Keratinocyte (primary cell): Measurements from ENCODE around the gene EYA3. TPM values are rescaled to one million over a fixed set of nuclear protein-coding genes. Genes with fewer than 3 reads are reported as not detected.

Source experiments
- DNase-seq: peaks from one replicate; pipeline ENCODE4 v3.0.0-alpha.2; 2011; ENCODE audit warnings: low read depth, missing footprints, low spot score
- FAIRE-seq: peaks from 2 replicates; lab custom pipeline; 2011; peaks lifted over from hg19 to GRCh38; lab: Jason Lieb, UNC
- H2AFZ ChIP-seq: 2 replicates; pipeline ENCODE4 v1.6.0; 2012; ENCODE audit warnings: low read length, control low read depth, inconsistent platforms; ENCODE audit not compliant: control insufficient read depth
- H3K27ac ChIP-seq: 2 replicates; pipeline ENCODE4 v1.5.1; 2011; ENCODE audit warnings: low read length; ENCODE audit not compliant: control insufficient read depth, insufficient read depth
- H3K27me3 ChIP-seq: 3 replicates; pipeline ENCODE4 v1.6.0; 2011; ENCODE audit warnings: low read length; ENCODE audit not compliant: control insufficient read depth, insufficient read depth; ENCODE audit errors: extremely low read depth
- H3K36me3 ChIP-seq, 2 experiments: 2 replicates in 1 of 2; 3 replicates in 1 of 2; pipeline ENCODE4 v1.5.1; 2011; ENCODE audit warnings: low read length in 2 of 2, mild to moderate bottlenecking in 1 of 2; ENCODE audit not compliant: control insufficient read depth in 2 of 2, insufficient read depth in 2 of 2; ENCODE audit errors: extremely low read depth in 1 of 2
- H3K4me1 ChIP-seq: 3 replicates; pipeline ENCODE4 v1.5.1; 2011; ENCODE audit warnings: low read length; ENCODE audit not compliant: control insufficient read depth, insufficient read depth; ENCODE audit errors: extremely low read depth
- H3K4me2 ChIP-seq: 3 replicates; pipeline ENCODE4 v1.6.0; 2011; ENCODE audit warnings: low read depth, low read length; ENCODE audit not compliant: control insufficient read depth, insufficient read depth; ENCODE audit errors: extremely low read depth
- H3K4me3 ChIP-seq, 3 experiments: fragments of 200-600 bp in 1 of 3; sonication (generic) in 1 of 3; 2 replicates in 2 of 3; 3 replicates in 1 of 3; pipeline ENCODE4 v1.5.1; 2011 to 2016; ENCODE audit warnings: low read length in 3 of 3, mild to moderate bottlenecking in 3 of 3, control low read depth in 2 of 3, inconsistent platforms in 1 of 3, low read depth in 1 of 3, mixed read lengths in 1 of 3, mixed run types in 1 of 3, moderate library complexity in 1 of 3; ENCODE audit not compliant: control insufficient read depth in 2 of 3, insufficient read depth in 2 of 3; ENCODE audit errors: extremely low read depth in 1 of 3
- H3K79me2 ChIP-seq: 2 replicates; pipeline ENCODE4 v1.6.0; 2012; ENCODE audit warnings: low read length; ENCODE audit not compliant: control insufficient read depth, insufficient read depth
- H3K9ac ChIP-seq: 3 replicates; pipeline ENCODE4 v1.6.0; 2011; ENCODE audit warnings: low read length; ENCODE audit not compliant: control insufficient read depth, insufficient read depth; ENCODE audit errors: extremely low read depth
- H3K9me1 ChIP-seq: 3 replicates; pipeline ENCODE4 v1.6.0; 2011; ENCODE audit warnings: low read length; ENCODE audit not compliant: control insufficient read depth, insufficient read depth; ENCODE audit errors: extremely low read depth
- H3K9me3 ChIP-seq: 2 replicates; pipeline ENCODE4 v1.5.1; 2012; ENCODE audit warnings: low read depth, low read length; ENCODE audit not compliant: control insufficient read depth
- H4K20me1 ChIP-seq: 3 replicates; pipeline ENCODE4 v1.6.0; 2011; ENCODE audit warnings: low read length; ENCODE audit not compliant: control insufficient read depth, insufficient read depth; ENCODE audit errors: extremely low read depth
- EZH2 ChIP-seq: IDR thresholded peaks from one replicate; pipeline ENCODE4 v1.6.1; 2012; ENCODE audit warnings: inconsistent platforms, mild to moderate bottlenecking, low read length, moderate library complexity
- dilution Hi-C: fragments of 300-500 bp; cut with MboI; formaldehyde crosslinking; loops from one replicate; pipeline ENCODE4 v1.7.0; 2020; ENCODE audit warnings: low sequenced_read_pairs; ENCODE audit not compliant: extremely low pct_ligation_motif_present
- polyA plus RNA-seq, 5 experiments: library from polyadenylated mRNA; depleted of rRNA in 3 of 5; stranded (reverse) in 3 of 5; stranded (forward) in 1 of 5; unstranded in 1 of 5; fragments of >200 nt; gene quantifications; 1 replicate in 1 of 5; 2 replicates in 3 of 5; 3 replicates in 1 of 5; pipeline versions ENCODE4 v1.2.1 to v1.2.3, GENCODE V29; 2011 to 2012; ENCODE audit warnings: missing spikeins in 2 of 5, low read depth in 1 of 5, low replicate concordance in 1 of 5
- small RNA-seq, 3 experiments: library from RNA; depleted of rRNA; stranded (forward); fragments of <200 nt; gene quantifications; one replicate each; pipeline ENCODE3, GENCODE V24; 2012; ENCODE audit warnings: low read depth in 3 of 3, low replicate concordance in 1 of 3; ENCODE audit not compliant: insufficient read length in 3 of 3
- TF ChIP-seq, protein P1 (sequence below), 3 experiments: IDR thresholded peaks in 1 of 3; conservative IDR thresholded peaks in 1 of 3; optimal IDR thresholded peaks in 1 of 3; 2 replicates in 2 of 3; 3 replicates in 1 of 3; pipeline versions ENCODE3 to v1.5.1; 2011; ENCODE audit warnings: low read length in 3 of 3, mild to moderate bottlenecking in 3 of 3, moderate library complexity in 2 of 3, control low read depth in 1 of 3, inconsistent platforms in 1 of 3; ENCODE audit not compliant: insufficient read depth in 2 of 3; ENCODE audit errors: extremely low read depth in 1 of 3

The EYA3 gene
- polyA plus RNA-seq, 1 donor (not counting 4 experiments of a cell fraction or from before 2014, with no cell fraction given): 17.6 TPM

GRCh38 chr1:27922272-27922671 is 166.1 kb downstream of the EYA3 start:
- H3K4me3 ChIP-seq: no peak overlapping the region
- FAIRE-seq: no peak
- TF ChIP-seq EZH2: no peak
- TF ChIP-seq, protein P1, sequence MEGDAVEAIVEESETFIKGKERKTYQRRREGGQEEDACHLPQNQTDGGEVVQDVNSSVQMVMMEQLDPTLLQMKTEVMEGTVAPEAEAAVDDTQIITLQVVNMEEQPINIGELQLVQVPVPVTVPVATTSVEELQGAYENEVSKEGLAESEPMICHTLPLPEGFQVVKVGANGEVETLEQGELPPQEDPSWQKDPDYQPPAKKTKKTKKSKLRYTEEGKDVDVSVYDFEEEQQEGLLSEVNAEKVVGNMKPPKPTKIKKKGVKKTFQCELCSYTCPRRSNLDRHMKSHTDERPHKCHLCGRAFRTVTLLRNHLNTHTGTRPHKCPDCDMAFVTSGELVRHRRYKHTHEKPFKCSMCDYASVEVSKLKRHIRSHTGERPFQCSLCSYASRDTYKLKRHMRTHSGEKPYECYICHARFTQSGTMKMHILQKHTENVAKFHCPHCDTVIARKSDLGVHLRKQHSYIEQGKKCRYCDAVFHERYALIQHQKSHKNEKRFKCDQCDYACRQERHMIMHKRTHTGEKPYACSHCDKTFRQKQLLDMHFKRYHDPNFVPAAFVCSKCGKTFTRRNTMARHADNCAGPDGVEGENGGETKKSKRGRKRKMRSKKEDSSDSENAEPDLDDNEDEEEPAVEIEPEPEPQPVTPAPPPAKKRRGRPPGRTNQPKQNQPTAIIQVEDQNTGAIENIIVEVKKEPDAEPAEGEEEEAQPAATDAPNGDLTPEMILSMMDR (optimal IDR thresholded peaks at IDR 0.05 in 1 of 3, IDR thresholded peaks at IDR 0.05 in 1 of 3, conservative IDR thresholded peaks at IDR 0.05 in 1 of 3; ENCODE audit: extremely low read depth in 1 of 3, insufficient read depth in 2 of 3, low read length in 3 of 3): no peak

More at GRCh38 chr1:27922272-27922671, 166.1 kb downstream of the EYA3 start:
- DNase-seq: no peak
- no peaks in the 10 kb centered on the region for H3K9me3 ChIP-seq
- H2AFZ ChIP-seq: no peak overlapping the region
- no peak overlapping the region for H3K9ac ChIP-seq
- no peaks in the 10 kb centered on the region for H3K27me3 ChIP-seq
- H3K79me2 ChIP-seq: no peaks in the 10 kb centered on the region
- H4K20me1 ChIP-seq: no peaks in the 10 kb centered on the region
- no peaks in the 10 kb centered on the region for H3K36me3 ChIP-seq
- dilution Hi-C loops: no loop called here
- H3K27ac ChIP-seq: no peak overlapping the region
- H3K4me1 ChIP-seq: peaks cover 12% of the 10 kb centered on the region
- H3K4me2 ChIP-seq: no peak overlapping the region
- no peaks in the 10 kb centered on the region for H3K9me1 ChIP-seq

Small RNA genes within 50 kb of the gene (small RNA-seq; reads per million reads assigned to genes)
- 0 to 1.0 (median 0.07) reads per million in 3 experiments for gene RN7SL559P

Other genes starting within 250 kb of the EYA3 start
- gene THEMIS2, start 216.1 kb downstream of the EYA3 start, polyA plus RNA-seq: 1.3 to 3.5 TPM (median 1.6 TPM) in 3 replicates
- 24.5 to 35.4 TPM (median 30.1 TPM) in 3 replicates for gene RPA2, start 174.0 kb downstream of the EYA3 start, polyA plus RNA-seq
- 0.51 to 1.3 TPM (median 0.61 TPM) in 3 replicates for gene SMPDL3B, start 153.6 kb downstream of the EYA3 start, polyA plus RNA-seq
- gene XKR8, start 128.6 kb downstream of the EYA3 start, polyA plus RNA-seq: 2.5 to 3.9 TPM (median 3.2 TPM) in 3 replicates
- 18.6 to 30.7 TPM (median 19.6 TPM) in 3 replicates for gene PTAFR, start 88.1 kb upstream of the EYA3 start, polyA plus RNA-seq
- gene DNAJC8, start 144.4 kb upstream of the EYA3 start, polyA plus RNA-seq: 75.8 to 104 TPM (median 79.5 TPM) in 3 replicates
- gene ATP5IF1, start 147.5 kb upstream of the EYA3 start, polyA plus RNA-seq: 296 to 365 TPM (median 332 TPM) in 3 replicates
- 12.7 to 20.9 TPM (median 13.5 TPM) in 3 replicates for gene SESN2, start 170.9 kb upstream of the EYA3 start, polyA plus RNA-seq
- 23.5 to 26.7 TPM (median 23.8 TPM) in 3 replicates for gene MED18, start 240.4 kb upstream of the EYA3 start, polyA plus RNA-seq